Measurements from ENCODE around the gene PIH1D1. TPM values are rescaled to one million over a fixed set of nuclear protein-coding genes. Genes with fewer than 3 reads are reported as not detected.

Gene PIH1D1
- total RNA-seq, 1 experiment from 2014 or later, result 122 TPM

- no peak for DNase-seq (ENCODE audit: low spot score)
- CTCF ChIA-PET, result no interaction called here
- Histone ChIP-seq H3K4me3 (ENCODE audit: low read depth, low read length, poor library complexity, severe bottlenecking) (peak overlapping the region; percentile 83), H3K36me3 (ENCODE audit: insufficient read depth, low read length, poor library complexity, severe bottlenecking) (peaks cover 54% of the 10 kb centered on the region), H3K27me3 (replicated peaks; ENCODE audit: insufficient read depth, low read depth, low read length, poor library complexity) (no peaks in the 10 kb centered on the region), H3K27ac (ENCODE audit: low read depth, low read length, poor library complexity, severe bottlenecking) (peak overlapping the region; percentile 97), H3K9me3 (ENCODE audit: low read depth, low read length, poor library complexity, severe bottlenecking) (no peaks in the 10 kb centered on the region), H3K4me1 (ENCODE audit: insufficient read depth, low read length, poor library complexity, severe bottlenecking) (peaks cover 16% of the 10 kb centered on the region)
- BruUV-seq (replicated peaks), result no TSS peak
- POLR2A ChIA-PET (ENCODE audit: low non-redundant PET), result no interaction called here
- intact Hi-C loops (cut with micrococcal nuclease; ENCODE audit: unreplicated experiment), result no loop called here
- TF ChIP-seq EZH2 (IDR thresholded peaks at IDR 0.05; ENCODE audit: borderline replicate concordance, low read depth, low read length, poor library complexity, severe bottlenecking), result no peak
- no peak for TF ChIP-seq CTCF (conservative IDR thresholded peaks at IDR 0.05; ENCODE audit: low read depth, low read length)
Measured at GRCh38 chr19:49488046-49488862, 36.6 kb upstream of the PIH1D1 start.

DNA sequence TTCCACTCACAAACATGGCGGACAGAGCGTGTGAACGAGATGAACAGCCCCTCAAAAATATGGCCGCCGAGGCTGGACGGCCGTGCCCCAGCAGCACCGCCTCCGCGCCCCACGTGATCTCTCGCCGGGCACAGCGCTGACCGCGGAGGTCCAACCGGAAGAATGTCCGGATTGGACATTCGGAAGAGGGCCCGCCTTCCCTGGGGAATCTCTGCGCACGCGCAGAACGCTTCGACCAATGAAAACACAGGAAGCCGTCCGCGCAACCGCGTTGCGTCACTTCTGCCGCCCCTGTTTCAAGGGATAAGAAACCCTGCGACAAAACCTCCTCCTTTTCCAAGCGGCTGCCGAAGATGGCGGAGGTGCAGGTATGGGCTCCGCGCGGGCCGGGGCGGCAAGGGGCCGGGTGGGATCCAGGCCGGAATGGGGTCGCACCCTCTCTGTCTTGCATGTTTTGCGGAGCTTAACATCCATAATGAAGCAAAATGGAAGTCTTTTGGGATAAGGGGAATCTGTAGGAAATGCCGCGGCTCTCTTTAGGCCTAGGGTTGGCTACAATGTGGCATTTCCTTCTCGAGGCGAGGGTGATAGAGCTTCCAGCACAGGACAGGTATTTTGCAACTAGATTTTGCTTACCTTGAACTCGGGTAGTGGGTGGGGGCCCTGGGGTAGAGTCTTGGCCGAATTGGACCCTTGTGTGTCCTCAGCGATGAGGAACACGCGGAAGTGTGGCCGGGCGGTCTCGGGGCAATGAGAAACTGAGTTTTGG lies 35.8 kb upstream of the PIH1D1 start, which contains the start of gene RPL13A:
TSS of gene RPL13A (plus strand) at position 332 of the 769 bp plus-strand sequence. CDS start at position 354, 22 bp downstream.
- TF ChIP-seq EZH2 (IDR thresholded peaks at IDR 0.05; ENCODE audit: borderline replicate concordance, low read depth, low read length, poor library complexity, severe bottlenecking), result no peak
- no peak for TF ChIP-seq CTCF (conservative IDR thresholded peaks at IDR 0.05; ENCODE audit: low read depth, low read length)
- Histone ChIP-seq H3K9me3 (ENCODE audit: low read depth, low read length, poor library complexity, severe bottlenecking) (no peaks in the 10 kb centered on the region), H3K4me3 (ENCODE audit: low read depth, low read length, poor library complexity, severe bottlenecking) (peak within 1 kb of the TSS; percentile 83), H3K27ac (ENCODE audit: low read depth, low read length, poor library complexity, severe bottlenecking) (peak within 1 kb of the TSS; percentile 97), H3K4me1 (ENCODE audit: insufficient read depth, low read length, poor library complexity, severe bottlenecking) (peaks cover 16% of the 10 kb centered on the region), H3K27me3 (replicated peaks; ENCODE audit: insufficient read depth, low read depth, low read length, poor library complexity) (no peaks in the 10 kb centered on the region), H3K36me3 (ENCODE audit: insufficient read depth, low read length, poor library complexity, severe bottlenecking) (peaks cover 46% of the 10 kb centered on the region)
- DNase-seq (ENCODE audit: low spot score), result peak; percentile 99
- CTCF ChIA-PET, result no interaction called here
- POLR2A ChIA-PET (ENCODE audit: low non-redundant PET), result no interaction called here
- intact Hi-C loops (cut with micrococcal nuclease; ENCODE audit: unreplicated experiment), result loop anchor here (1.0 kb wide), 1 partner anchor 36 kb away; the partner anchor contains the start of gene PIH1D1
- TSS peak; percentile 75 for BruUV-seq (replicated peaks)

DNA sequence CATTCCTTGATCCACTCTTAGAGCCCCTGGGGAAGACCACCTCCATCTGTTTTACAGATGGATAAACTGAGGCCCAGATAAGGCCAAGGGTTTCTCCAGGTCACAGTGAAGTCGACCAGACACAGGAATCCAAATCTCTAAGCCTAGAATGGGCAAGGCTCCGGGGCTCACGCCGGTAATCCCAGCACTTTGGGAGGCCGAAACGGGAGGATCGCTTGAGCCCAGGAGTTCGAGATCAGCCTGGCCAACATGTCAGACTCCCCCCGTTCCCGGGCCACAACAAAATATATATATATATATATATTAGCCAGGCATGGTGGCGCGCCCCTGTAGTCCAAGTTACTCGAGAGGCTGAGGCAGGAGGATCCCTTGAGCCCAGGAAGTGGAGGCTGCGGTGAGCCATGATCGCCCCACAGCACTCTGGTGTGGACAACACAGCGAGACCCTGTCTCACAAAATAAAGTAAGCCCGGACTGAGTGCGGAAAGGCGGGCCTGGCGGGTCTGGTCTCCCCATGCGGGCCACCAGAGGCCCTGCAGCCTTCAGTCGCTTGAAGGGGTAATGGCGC lies 35.2 kb upstream of the PIH1D1 start:
- no peak for DNase-seq (ENCODE audit: low spot score)
- POLR2A ChIA-PET (ENCODE audit: low non-redundant PET), result no interaction called here
- H3K4me3 ChIP-seq (ENCODE audit: low read depth, low read length, poor library complexity, severe bottlenecking), result no peak overlapping the region
- no peaks in the 10 kb centered on the region for H3K9me3 ChIP-seq (ENCODE audit: low read depth, low read length, poor library complexity, severe bottlenecking)
- H3K4me1 ChIP-seq (ENCODE audit: insufficient read depth, low read length, poor library complexity, severe bottlenecking), result peaks cover 16% of the 10 kb centered on the region
- H3K27me3 ChIP-seq (replicated peaks; ENCODE audit: insufficient read depth, low read depth, low read length, poor library complexity), result no peaks in the 10 kb centered on the region
- TF ChIP-seq EZH2 (IDR thresholded peaks at IDR 0.05; ENCODE audit: borderline replicate concordance, low read depth, low read length, poor library complexity, severe bottlenecking) (no peak), CTCF (conservative IDR thresholded peaks at IDR 0.05; ENCODE audit: low read depth, low read length) (no peak)
- peaks cover 39% of the 10 kb centered on the region for H3K36me3 ChIP-seq (ENCODE audit: insufficient read depth, low read length, poor library complexity, severe bottlenecking)
- CTCF ChIA-PET, result no interaction called here
- BruUV-seq (replicated peaks), result no TSS peak
- H3K27ac ChIP-seq (ENCODE audit: low read depth, low read length, poor library complexity, severe bottlenecking), result peak overlapping the region; percentile 97
- intact Hi-C loops (cut with micrococcal nuclease; ENCODE audit: unreplicated experiment), result loop anchor here (1.0 kb wide), 1 partner anchor 35 kb away; the partner anchor contains the start of gene PIH1D1
